Prostate gland (tissue), 2 donors: ENCODE results near the gene CHCHD6.

Experiments
- CTCF ChIP-seq, 4 experiments: fragments of 200-600 bp in 2 of 4; fragments of 450-650 bp in 2 of 4; sonication (generic) in 2 of 4; IDR thresholded peaks; 1 replicate in 3 of 4; 2 replicates in 1 of 4; pipeline ENCODE4 v1.5.1; 2016 to 2019; ENCODE audit warnings: antibody characterized with exemption in 4 of 4, mild to moderate bottlenecking in 2 of 4, moderate library complexity in 2 of 4
- POLR2AphosphoS5 ChIP-seq: sonication (generic); formaldehyde crosslinking; IDR thresholded peaks from one replicate; pipeline ENCODE4 v1.6.1; 2017; ENCODE audit warnings: antibody characterized with exemption

- TF ChIP-seq CTCF (IDR thresholded peaks at IDR 0.05), result no peak
- TF ChIP-seq POLR2AphosphoS5, result no peak
Observed at GRCh38 chr3:126938520-126939337, 234.7 kb downstream of the CHCHD6 start.
